T-helper 1 cell treated with Interleukin-12 subunit alpha and Interleukin-12 subunit beta and Interleukin-4 antibody, amounts not matched to agents 30 μg/mL and 1 μg/mL, for 36 hours (primary cell): ENCODE results near the gene WDR1.

Experiments
- H3K27ac Mint-ChIP-seq: one replicate; pipeline ENCODE4 v1.8.0; 2021; ENCODE audit warnings: mild to moderate bottlenecking, mixed read lengths
- H3K27me3 Mint-ChIP-seq: one replicate; pipeline ENCODE4 v1.8.0; 2021; ENCODE audit warnings: low read depth, mixed read lengths
- H3K36me3 Mint-ChIP-seq: one replicate; pipeline ENCODE4 v1.8.0; 2021; ENCODE audit warnings: low read depth, mixed read lengths
- H3K4me1 Mint-ChIP-seq: one replicate; pipeline ENCODE4 v1.8.0; 2021; ENCODE audit warnings: low read depth, mixed read lengths
- H3K4me3 Mint-ChIP-seq: one replicate; pipeline ENCODE4 v1.8.0; 2021; ENCODE audit warnings: mild to moderate bottlenecking, moderate library complexity, mixed read lengths
- H3K9me3 Mint-ChIP-seq: one replicate; pipeline ENCODE4 v1.8.0; 2021; ENCODE audit warnings: mixed read lengths

Gene WDR1

GRCh38 chr4:10116569-10117358 lies at the start of gene WDR1:
Gene WDR1 (minus strand): TSS chr4:10116799. CDS start chr4:10116666, 133 bp downstream.
- H3K4me3 Mint-ChIP-seq = peak within 1 kb of the TSS; percentile 98
- H3K36me3 Mint-ChIP-seq = peaks cover 39% of the 10 kb centered on the region
- H3K27me3 Mint-ChIP-seq = no peaks in the 10 kb centered on the region
- peak within 1 kb of the TSS; percentile 97 for H3K27ac Mint-ChIP-seq
- H3K4me1 Mint-ChIP-seq = peaks cover 66% of the 10 kb centered on the region
- H3K9me3 Mint-ChIP-seq = no peaks in the 10 kb centered on the region

- H3K4me3 Mint-ChIP-seq = no peak overlapping the region
- H3K27me3 Mint-ChIP-seq = peaks cover 7% of the 10 kb centered on the region
- H3K4me1 Mint-ChIP-seq = peaks cover 27% of the 10 kb centered on the region
- no peaks in the 10 kb centered on the region for H3K9me3 Mint-ChIP-seq
- no peaks in the 10 kb centered on the region for H3K36me3 Mint-ChIP-seq
- H3K27ac Mint-ChIP-seq = no peak overlapping the region
These were observed 48.3 kb upstream of the WDR1 start for GRCh38 chr4:10164877-10165283.

GRCh38 chr4:10163296-10163695 lies 46.7 kb upstream of the WDR1 start:
- no peaks in the 10 kb centered on the region for H3K9me3 Mint-ChIP-seq
- H3K27me3 Mint-ChIP-seq = no peaks in the 10 kb centered on the region

GRCh38 chr4:10162341-10163000 lies 45.9 kb upstream of the WDR1 start:
- Mint-ChIP-seq H3K36me3 (no peaks in the 10 kb centered on the region), H3K27me3 (no peaks in the 10 kb centered on the region), H3K9me3 (no peaks in the 10 kb centered on the region), H3K4me1 (peaks cover 31% of the 10 kb centered on the region), H3K4me3 (no peak overlapping the region), H3K27ac (no peak overlapping the region)

More at GRCh38 chr4:10163296-10163695, 46.7 kb upstream of the WDR1 start:
- no peaks in the 10 kb centered on the region for H3K36me3 Mint-ChIP-seq
- no peak overlapping the region for H3K27ac Mint-ChIP-seq
- peaks cover 28% of the 10 kb centered on the region for H3K4me1 Mint-ChIP-seq
- no peak overlapping the region for H3K4me3 Mint-ChIP-seq

- Mint-ChIP-seq H3K27ac (peak overlapping the region; percentile 84), H3K9me3 (no peaks in the 10 kb centered on the region), H3K4me3 (peak overlapping the region; percentile 41), H3K36me3 (no peaks in the 10 kb centered on the region), H3K4me1 (peaks cover 31% of the 10 kb centered on the region), H3K27me3 (no peaks in the 10 kb centered on the region)
These were observed 45.2 kb upstream of the WDR1 start for GRCh38 chr4:10161840-10162239.

- peak overlapping the region; percentile 84 for H3K27ac Mint-ChIP-seq
- no peaks in the 10 kb centered on the region for H3K9me3 Mint-ChIP-seq
- no peaks in the 10 kb centered on the region for H3K27me3 Mint-ChIP-seq
- H3K4me1 Mint-ChIP-seq = peaks cover 31% of the 10 kb centered on the region
- no peaks in the 10 kb centered on the region for H3K36me3 Mint-ChIP-seq
- no peak overlapping the region for H3K4me3 Mint-ChIP-seq
These were observed 44.5 kb upstream of the WDR1 start for GRCh38 chr4:10161146-10161545.

- peak overlapping the region; percentile 60 for H3K27ac Mint-ChIP-seq
- H3K36me3 Mint-ChIP-seq = no peaks in the 10 kb centered on the region
These were observed 43.8 kb upstream of the WDR1 start for GRCh38 chr4:10160281-10160856.

GRCh38 chr4:10159671-10160070 lies 43.1 kb upstream of the WDR1 start:
- H3K9me3 Mint-ChIP-seq = no peaks in the 10 kb centered on the region
- peaks cover 5% of the 10 kb centered on the region for H3K27me3 Mint-ChIP-seq
- H3K27ac Mint-ChIP-seq = no peak overlapping the region
- no peaks in the 10 kb centered on the region for H3K36me3 Mint-ChIP-seq
- H3K4me1 Mint-ChIP-seq = peaks cover 31% of the 10 kb centered on the region
- no peak overlapping the region for H3K4me3 Mint-ChIP-seq

More at GRCh38 chr4:10160281-10160856, 43.8 kb upstream of the WDR1 start:
- H3K27me3 Mint-ChIP-seq = peaks cover 4% of the 10 kb centered on the region
- H3K9me3 Mint-ChIP-seq = no peaks in the 10 kb centered on the region
- H3K4me1 Mint-ChIP-seq = peaks cover 31% of the 10 kb centered on the region
- H3K4me3 Mint-ChIP-seq = no peak overlapping the region

GRCh38 chr4:10158333-10158942 lies 41.8 kb upstream of the WDR1 start:
- H3K27ac Mint-ChIP-seq = no peak overlapping the region
- H3K9me3 Mint-ChIP-seq = no peaks in the 10 kb centered on the region
- H3K4me1 Mint-ChIP-seq = peaks cover 29% of the 10 kb centered on the region
- peaks cover 5% of the 10 kb centered on the region for H3K27me3 Mint-ChIP-seq
- no peaks in the 10 kb centered on the region for H3K36me3 Mint-ChIP-seq
- no peak overlapping the region for H3K4me3 Mint-ChIP-seq

GRCh38 chr4:10157478-10158332 lies 41.1 kb upstream of the WDR1 start:
- Mint-ChIP-seq H3K9me3 (no peaks in the 10 kb centered on the region), H3K4me3 (no peak overlapping the region), H3K4me1 (peaks cover 28% of the 10 kb centered on the region), H3K27me3 (peaks cover 5% of the 10 kb centered on the region), H3K27ac (no peak overlapping the region), H3K36me3 (no peaks in the 10 kb centered on the region)

- H3K4me3 Mint-ChIP-seq = no peak overlapping the region
- H3K27ac Mint-ChIP-seq = no peak overlapping the region
- no peaks in the 10 kb centered on the region for H3K36me3 Mint-ChIP-seq
These were observed 37.6 kb upstream of the WDR1 start for GRCh38 chr4:10154241-10154640.

GRCh38 chr4:10153161-10153560 lies 36.6 kb upstream of the WDR1 start:
- peaks cover 3% of the 10 kb centered on the region for H3K4me1 Mint-ChIP-seq
- no peak overlapping the region for H3K4me3 Mint-ChIP-seq
- H3K27ac Mint-ChIP-seq = no peak overlapping the region
- H3K9me3 Mint-ChIP-seq = no peaks in the 10 kb centered on the region
- H3K36me3 Mint-ChIP-seq = no peaks in the 10 kb centered on the region
- peaks cover 9% of the 10 kb centered on the region for H3K27me3 Mint-ChIP-seq

More at GRCh38 chr4:10154241-10154640, 37.6 kb upstream of the WDR1 start:
- peaks cover 9% of the 10 kb centered on the region for H3K27me3 Mint-ChIP-seq
- H3K4me1 Mint-ChIP-seq = peaks cover 4% of the 10 kb centered on the region
- H3K9me3 Mint-ChIP-seq = no peaks in the 10 kb centered on the region

GRCh38 chr4:10151182-10151581 lies 34.6 kb upstream of the WDR1 start:
- no peak overlapping the region for H3K27ac Mint-ChIP-seq
- H3K4me1 Mint-ChIP-seq = no peaks in the 10 kb centered on the region
- H3K4me3 Mint-ChIP-seq = no peak overlapping the region
- H3K27me3 Mint-ChIP-seq = peaks cover 9% of the 10 kb centered on the region
- no peaks in the 10 kb centered on the region for H3K9me3 Mint-ChIP-seq
- no peaks in the 10 kb centered on the region for H3K36me3 Mint-ChIP-seq

- H3K27ac Mint-ChIP-seq = no peak overlapping the region
- peaks cover 3% of the 10 kb centered on the region for H3K27me3 Mint-ChIP-seq
- no peaks in the 10 kb centered on the region for H3K36me3 Mint-ChIP-seq
- no peaks in the 10 kb centered on the region for H3K4me1 Mint-ChIP-seq
- no peaks in the 10 kb centered on the region for H3K9me3 Mint-ChIP-seq
- H3K4me3 Mint-ChIP-seq = no peak overlapping the region
These were observed 28.4 kb upstream of the WDR1 start for GRCh38 chr4:10144966-10145365.
